Measurements from ENCODE around the gene CLEC7A. TPM values are rescaled to one million over a fixed set of nuclear protein-coding genes. Genes with fewer than 3 reads are reported as not detected.

CLEC7A gene
- total RNA-seq, 1 experiment from 2014 or later, result not detected

GRCh38 chr12:10070380-10070779 is 59.6 kb downstream of the CLEC7A start:
- no peaks in the 10 kb centered on the region for H3K9me3 ChIP-seq (ENCODE audit: control insufficient read depth, low read depth, low read length)
- 0 out of 4 replicates have a peak, but pooled peaks cover 2 to 3% of the 10 kb centered on the region in 2 experiments for H3K4me1 Mint-ChIP-seq
- H3K14ac ChIP-seq (ENCODE audit: insufficient read depth, low read length), result no peak overlapping the region
- no peak overlapping the region for H3K4me3 Mint-ChIP-seq
- H3K4me2 ChIP-seq (ENCODE audit: insufficient read depth, insufficient read length, low read length), result no peak overlapping the region
- no peak for TF ChIP-seq CTCF (conservative IDR thresholded peaks at IDR 0.05)
- no peak overlapping the region for H3K23ac ChIP-seq (ENCODE audit: insufficient read length, low read depth, low read length)
- no peak overlapping the region for H2AFZ ChIP-seq (ENCODE audit: low read length)
- no peak overlapping the region for H2BK120ac ChIP-seq (ENCODE audit: low read depth, low read length, poor library complexity, severe bottlenecking)
- no peak overlapping the region for H3K27ac ChIP-seq (ENCODE audit: insufficient read length, low read depth, low read length)
- no peak overlapping the region for H2BK20ac ChIP-seq (ENCODE audit: low read depth, low read length, poor library complexity, severe bottlenecking)
- no peak overlapping the region for H3K56ac ChIP-seq (ENCODE audit: insufficient read length, low read depth, low read length)
- H3K18ac ChIP-seq (ENCODE audit: insufficient read length, low read depth, low read length), result no peak overlapping the region
- peaks cover 2% of the 10 kb centered on the region; the same call in 1 of the 2 replicates for H3K79me2 ChIP-seq (ENCODE audit: insufficient read depth, low read length)
- no peak overlapping the region for H4K8ac ChIP-seq (replicated peaks; ENCODE audit: insufficient read length, low read depth, low read length)
- H4K20me1 ChIP-seq (ENCODE audit: control insufficient read depth, insufficient read depth, insufficient read length), result no peaks in the 10 kb centered on the region
- H2BK15ac ChIP-seq (ENCODE audit: low read depth, low read length), result no peak overlapping the region
- WGBS (ENCODE audit: extremely low coverage, insufficient read length, low lambda C conversion rate), result no CpG with 5 or more reads among the region's 4 CpGs
- no peak overlapping the region for H4K91ac ChIP-seq (ENCODE audit: insufficient read length, low read depth, low read length)
- H4K5ac ChIP-seq (ENCODE audit: insufficient read length, low read depth, low read length), result no peak overlapping the region
- no peak overlapping the region for H3K9ac ChIP-seq (ENCODE audit: extremely low read depth, insufficient read length, low read length)
- no peak for DNase-seq
- H3K36me3 Mint-ChIP-seq (ENCODE audit: insufficient read depth in 1 of 3, low read depth in 3 of 3), result no peaks in the 10 kb centered on the region
- H3K27me3 ChIP-seq (ENCODE audit: insufficient read depth, low read length), result no peaks in the 10 kb centered on the region; the same call in 1 of the 2 replicates
- H2BK5ac ChIP-seq (ENCODE audit: insufficient read length, low read length), result no peak overlapping the region
- H3K4ac ChIP-seq (ENCODE audit: low read depth, low read length), result no peak overlapping the region
- no peaks in the 10 kb centered on the region for H3K9me3 Mint-ChIP-seq
- H3K27ac Mint-ChIP-seq, result no peak overlapping the region
- H2AK5ac ChIP-seq (ENCODE audit: insufficient read length, low read length), result no peak overlapping the region
- no peaks in the 10 kb centered on the region for H3K23me2 ChIP-seq (ENCODE audit: insufficient read length, low read depth, low read length, poor library complexity, severe bottlenecking)
- no peaks in the 10 kb centered on the region for H3K79me1 ChIP-seq (ENCODE audit: insufficient read depth, low read depth, low read length, poor library complexity, severe bottlenecking)
- no peak overlapping the region for H2BK12ac ChIP-seq (ENCODE audit: insufficient read length, low read depth, low read length)
- H3T11ph ChIP-seq (ENCODE audit: low read length), result no peak overlapping the region
- no peaks in the 10 kb centered on the region for H3K4me1 ChIP-seq (ENCODE audit: insufficient read depth, low read length)
- no peaks in the 10 kb centered on the region for H3K27me3 Mint-ChIP-seq (ENCODE audit: low read depth)
